Fibroblast of skin of back (primary cell): ENCODE data around the gene ANXA3.
"Not testable (repeated sequence)": the region's sequence is repeated elsewhere in the genome, so short reads cannot be mapped to it uniquely, and the experiment has no call there.

Experiments used
- DNase-seq: peaks from one replicate; pipeline ENCODE4 v3.0.0-alpha.2; 2013

ANXA3 gene

DNA sequence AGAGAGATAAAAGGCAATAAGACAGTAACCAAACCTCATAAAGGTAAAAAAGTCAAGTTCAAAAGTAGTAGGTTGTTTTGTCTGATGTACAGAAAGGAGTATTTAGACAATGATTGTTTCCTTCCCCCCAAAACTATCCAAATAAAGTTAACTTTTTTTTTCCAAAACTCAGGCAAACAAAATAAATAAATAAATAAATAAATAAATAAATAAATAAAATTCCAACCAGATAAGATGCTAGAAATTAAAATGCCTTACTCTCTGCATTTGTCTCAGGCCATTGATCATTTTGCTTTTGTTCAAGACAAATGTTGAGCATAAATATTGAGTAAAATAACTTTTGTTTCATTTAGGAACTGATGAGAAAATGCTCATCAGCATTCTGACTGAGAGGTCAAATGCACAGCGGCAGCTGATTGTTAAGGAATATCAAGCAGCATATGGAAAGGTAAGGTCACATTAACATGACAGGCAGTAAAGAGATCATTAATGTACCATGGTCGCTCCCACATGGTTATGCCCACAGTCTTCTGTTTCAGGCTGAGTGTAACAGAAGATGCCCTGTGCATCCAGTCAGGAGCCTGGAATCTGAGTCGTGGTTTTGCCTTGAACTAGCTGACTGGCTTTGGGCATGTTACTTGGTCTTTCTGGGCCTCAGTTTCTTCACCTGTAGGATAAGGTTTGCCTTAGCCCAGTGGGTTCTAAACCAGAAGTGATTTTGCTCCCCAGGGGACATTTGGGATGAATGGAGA is 27.3 kb downstream of the ANXA3 start:
- DNase-seq = no peak

DNA sequence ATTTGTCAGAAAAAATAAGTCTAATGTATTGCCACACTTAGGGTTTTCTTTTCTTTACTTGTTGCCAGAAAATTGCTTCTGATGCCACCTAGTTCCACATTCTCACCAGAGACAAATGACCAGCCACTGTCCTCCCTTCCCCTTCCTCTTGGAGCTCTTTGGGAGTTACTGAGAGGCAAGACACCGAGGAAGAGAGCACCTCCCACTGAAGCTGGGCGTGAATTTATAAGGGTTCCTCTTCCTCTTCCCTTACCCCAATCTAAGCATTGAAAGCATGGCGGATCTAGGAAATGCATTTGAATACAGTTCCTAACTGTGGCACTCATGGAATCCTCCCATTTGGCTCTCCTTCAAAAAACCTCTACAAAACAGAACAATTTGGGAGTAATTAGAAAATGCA is 30.0 kb downstream of the ANXA3 start:
- no peak for DNase-seq

DNA sequence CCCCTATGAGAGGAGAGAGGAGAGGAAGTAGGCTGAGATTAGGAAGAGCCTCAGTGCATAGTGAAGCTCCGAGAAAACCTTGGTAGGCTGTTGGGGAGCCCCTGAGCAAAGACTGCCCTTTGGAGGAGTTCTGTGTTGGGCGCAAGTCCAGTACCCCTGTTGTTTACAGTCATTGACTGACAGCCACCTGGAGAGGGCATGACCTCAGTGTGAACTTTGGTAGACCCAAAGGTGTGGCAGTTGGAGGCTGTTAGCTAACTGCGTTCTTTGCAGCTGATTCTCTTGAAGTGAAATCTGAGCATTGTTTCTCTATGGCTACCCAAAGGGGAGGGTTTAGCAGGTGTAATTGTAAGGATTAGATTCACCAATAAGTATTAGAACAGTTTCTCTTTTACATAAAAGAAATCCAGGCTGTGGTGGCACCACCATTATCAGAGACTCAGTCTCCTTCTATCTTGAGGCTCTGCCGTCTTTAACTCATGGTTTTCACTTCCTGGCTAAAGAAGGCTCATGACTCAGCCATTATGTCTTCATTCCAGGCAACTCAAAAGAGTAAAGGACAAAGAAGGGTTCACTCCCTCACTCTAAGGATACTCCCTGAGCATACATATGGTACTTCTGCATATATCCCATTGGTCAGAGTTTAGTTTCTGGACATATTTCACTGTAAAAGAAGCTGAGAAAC is 33.4 kb downstream of the ANXA3 start:
- peak; percentile 23 for DNase-seq

DNA sequence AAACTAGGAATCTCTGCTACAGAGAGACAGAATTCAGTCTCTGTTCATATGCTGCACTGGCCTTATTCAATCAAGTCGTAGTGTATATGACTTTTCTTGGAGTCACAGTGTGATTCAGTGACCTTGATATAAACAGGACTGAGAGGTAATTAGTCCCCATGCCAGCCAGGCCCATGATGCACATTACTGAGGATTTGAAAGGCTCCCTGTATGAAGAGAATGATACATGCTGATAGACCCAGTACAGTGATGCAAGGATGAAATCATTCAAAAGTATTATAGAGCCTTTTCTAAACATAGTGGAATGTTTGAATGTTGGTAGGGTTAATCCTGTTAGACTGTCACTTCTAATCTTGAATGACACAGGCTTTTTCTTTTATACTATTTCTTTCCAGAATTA is 34.1 kb downstream of the ANXA3 start:
- DNase-seq = peak; percentile 37

DNA sequence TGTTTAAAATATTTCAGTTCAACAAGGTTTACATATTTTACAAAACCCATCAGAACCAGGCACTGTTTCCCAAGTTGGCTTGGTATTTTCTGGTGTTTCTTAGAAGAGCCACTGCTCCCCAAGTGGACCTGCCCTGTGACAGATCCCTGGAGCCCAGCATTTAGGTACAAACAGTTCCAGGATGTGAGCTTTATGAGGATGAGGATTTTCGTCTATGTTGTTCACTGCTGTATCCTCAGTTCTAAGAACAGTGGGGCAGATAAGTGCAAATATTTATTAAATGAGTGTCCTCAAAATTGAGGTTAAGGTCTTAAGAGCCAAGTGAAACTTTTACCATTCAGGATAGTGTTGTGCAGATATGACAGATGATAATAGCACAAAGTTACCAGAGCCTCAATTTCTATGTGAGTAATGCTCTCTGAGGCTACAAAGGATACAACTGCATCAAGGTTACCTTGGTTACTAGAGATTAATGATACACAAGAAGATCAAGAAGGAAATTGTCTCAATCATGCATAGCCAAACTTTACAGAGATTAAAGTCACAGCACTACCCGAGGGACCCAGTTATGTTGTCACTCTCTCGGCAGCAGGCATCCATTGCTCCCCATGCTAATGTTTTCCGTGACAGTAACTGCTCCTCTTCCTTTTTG is 37.5 kb downstream of the ANXA3 start:
- no peak for DNase-seq

DNA sequence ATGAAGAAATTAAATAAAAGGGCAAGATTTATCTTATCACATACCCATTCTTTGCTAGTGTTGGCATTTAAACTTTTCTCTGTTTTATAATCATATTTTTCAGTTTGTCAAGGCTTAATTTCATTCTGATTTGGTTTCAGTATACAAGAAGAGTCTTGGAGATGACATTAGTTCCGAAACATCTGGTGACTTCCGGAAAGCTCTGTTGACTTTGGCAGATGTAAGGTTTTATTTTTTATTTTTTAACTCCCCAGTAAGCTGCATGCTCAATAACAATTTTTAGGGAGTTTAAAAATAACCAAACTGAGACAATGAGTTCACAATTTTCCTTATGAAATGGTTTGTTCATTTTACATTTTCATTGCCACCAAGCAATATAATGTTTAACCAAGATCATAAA is 39.8 kb downstream of the ANXA3 start:
- peak; percentile 21 for DNase-seq

DNA sequence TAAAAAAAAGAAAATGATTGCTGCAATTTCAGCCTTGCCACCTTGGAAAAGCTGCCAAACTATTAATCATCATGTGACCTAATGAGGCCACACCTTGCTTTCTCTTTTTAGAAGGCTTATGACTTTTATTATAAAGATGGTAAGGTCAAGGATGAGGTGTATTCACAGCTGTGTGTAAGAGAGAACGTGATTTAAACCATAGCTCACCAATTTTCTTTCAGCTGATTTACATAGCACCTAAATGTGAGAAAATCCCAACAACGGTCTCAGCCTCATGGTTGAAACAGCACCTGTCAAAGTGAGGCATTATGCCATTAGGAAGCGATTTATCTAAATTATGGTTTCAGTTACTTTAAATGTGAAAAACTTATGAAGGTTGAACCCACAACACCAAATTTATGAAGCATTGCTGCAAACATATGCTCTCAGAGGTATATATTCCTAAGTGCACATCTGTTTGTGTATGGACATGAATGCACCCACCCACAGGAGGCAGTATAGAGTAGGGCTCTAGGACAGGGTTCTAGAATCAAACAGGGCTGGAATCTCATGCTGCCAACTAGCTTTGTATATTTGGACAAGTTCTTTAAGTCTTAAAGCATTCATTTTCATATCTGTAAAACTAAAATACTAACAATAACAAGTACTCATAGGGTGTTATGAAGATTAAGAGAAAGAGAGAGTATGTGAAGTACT is 40.7 kb downstream of the ANXA3 start:
- DNase-seq = no peak

DNA sequence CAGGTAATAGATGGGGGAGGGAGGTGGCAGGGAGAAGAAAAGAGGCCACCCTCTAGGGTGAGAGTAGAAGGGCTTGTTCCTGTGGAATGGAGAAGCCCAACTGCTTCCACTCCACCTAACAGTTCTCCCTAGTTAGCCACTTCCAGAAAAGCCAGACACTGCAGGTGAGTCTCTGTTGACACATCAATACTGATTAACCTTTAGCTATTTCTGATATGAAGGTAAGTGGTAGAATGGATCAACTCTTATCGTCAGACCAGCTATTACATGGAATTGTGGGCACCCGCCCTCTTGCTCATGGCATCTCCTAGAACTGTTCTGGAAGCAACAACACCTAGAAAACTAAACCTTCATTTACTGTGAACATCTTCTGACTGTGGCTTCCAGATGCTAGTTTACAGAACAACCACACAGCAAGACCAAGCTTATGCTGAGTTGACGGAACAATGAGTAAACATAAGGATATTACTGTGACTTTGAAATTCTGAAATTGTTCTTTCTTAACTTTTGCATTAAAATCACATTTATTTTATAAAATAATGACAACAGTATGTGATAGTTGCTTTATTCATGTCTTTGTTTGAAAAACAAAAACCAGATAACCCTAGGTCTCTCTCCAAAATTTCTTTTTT is 44.7 kb downstream of the ANXA3 start:
- DNase-seq = no peak

DNA sequence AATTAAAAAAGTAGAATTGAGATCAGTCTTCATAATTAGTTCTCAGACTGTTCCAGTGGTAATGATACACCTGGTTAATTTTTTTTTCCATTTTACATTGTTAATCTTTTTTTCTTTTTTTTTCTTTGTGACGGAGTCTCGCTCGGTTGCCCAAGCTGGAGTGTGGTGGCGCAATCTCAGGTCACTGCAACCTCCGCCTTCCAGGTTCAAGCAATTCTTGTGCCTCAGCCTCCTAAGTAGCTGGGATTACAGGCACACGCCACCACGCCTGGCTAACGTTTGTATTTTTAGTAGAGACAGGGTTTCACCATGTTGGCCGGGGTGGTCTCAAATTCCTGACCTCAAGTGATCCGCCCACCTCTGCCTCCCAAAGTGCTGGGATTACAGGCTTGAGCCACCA is 46.9 kb downstream of the ANXA3 start:
- DNase-seq = not testable (repeated sequence)

DNA sequence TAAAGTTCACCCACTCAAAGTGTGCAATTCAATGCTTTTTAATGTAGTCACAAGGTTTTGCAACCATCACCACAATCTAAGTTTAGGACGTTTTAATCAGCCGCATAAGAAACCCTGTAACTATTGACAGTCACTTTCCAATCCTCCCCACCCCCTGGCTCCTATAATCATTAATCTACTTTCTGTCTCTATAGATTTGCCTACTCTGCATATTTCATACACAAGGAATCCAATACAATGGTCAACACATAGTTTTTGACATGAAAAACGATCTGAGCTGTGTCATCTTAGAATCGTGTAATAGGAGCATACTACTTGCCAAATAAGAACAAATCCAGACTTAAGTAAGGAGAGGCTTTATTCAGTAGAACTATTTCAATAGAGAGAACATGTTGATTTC is 47.6 kb downstream of the ANXA3 start:
- DNase-seq = no peak

DNA sequence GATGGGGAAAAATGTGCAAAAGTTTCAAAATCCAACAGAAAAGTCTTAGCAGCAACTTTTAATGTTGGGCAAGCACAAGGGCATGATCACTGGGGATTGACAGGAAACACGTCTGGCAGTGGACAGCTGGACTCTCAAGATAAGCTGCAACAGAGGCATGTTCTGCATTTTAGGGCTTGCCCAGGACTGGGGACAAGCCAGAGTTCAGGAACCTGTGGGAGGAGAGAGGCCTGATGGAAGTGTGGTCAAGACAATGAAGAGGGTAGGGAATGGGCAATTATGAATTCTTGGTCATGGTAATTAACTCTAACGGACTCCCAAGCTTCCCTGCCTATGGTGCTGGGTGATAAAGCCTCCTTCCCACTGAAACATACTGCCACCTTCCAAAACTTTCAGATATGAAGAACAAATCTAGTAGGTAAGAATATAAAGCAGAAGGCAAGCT is 48.4 kb downstream of the ANXA3 start:
- no peak for DNase-seq

DNA sequence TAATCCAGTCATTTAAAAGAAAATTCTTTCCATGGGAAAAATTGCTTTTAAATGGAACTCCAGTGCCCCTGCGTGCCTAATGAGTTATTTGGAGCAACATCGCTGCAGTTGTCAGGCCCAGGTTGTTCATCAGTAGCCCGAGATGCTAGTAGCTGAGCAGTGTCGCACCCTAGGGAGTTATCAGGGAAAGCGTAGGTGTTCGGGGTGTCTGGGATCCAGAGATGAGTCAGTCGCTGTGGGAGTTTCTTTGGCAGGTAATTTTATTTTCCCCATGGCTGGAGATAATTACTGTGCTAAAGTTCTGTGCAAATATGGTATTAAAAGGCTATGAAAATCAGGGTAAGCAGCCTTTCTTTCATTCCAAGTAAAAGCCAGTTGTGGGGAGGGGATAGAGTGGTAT is 49.4 kb downstream of the ANXA3 start:
- no peak for DNase-seq

DNA sequence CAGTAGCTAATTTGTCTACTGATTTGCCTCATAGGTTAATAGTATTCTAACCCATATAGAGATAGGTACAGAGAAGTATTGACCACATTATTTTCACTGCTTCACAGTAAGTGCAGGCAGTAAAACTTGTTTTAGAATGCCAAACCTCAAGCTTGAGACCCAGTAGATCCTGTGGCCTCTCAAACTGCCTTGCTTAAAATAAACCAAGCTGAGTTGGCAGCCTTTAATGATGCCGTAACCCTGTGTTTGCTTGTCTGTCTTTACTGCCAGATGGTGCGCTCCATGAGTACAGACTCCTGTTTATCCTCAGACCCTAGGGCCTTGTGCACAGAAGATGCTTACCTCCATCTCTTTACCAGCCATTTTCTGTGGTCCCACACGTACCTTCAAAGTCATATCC is 50.8 kb downstream of the ANXA3 start:
- DNase-seq = no peak

DNA sequence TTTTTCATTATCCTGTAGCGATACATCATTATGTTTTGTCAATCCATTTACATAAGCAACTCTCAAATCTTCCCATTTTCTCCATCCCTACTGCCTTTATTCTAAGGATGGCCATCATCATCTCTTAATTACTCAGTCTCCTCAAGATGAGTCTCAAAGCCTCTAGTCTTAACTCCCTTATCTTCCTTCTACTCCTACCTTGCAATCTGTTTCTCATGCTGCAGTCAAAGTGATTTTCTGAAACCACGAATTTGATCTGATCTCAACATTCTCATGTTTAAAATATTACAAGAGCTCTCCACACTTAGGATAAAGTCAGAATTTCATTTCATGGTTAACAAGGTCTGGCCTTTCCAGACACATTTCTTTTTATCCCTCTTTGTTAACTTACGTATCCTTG is 51.8 kb downstream of the ANXA3 start:
- DNase-seq = no peak

DNA sequence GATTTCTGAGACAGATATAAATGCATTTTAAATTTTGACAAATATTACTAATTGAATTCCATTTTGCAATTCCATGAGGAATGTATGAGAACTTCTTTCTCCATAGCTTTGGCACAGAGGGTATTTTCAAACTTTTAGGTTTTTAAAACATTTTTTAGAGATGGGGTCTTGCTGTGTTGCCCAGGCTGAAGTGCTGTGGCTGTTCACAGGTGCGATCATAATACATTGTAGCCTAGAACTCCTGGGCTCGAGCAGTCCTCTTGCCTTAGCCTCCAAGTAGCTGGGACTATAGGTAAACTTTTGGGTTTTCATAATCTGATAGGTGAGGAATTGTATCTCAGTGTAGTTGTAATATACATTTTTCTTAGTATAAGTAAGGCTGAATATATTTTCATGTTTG is 53.4 kb downstream of the ANXA3 start:
- no peak for DNase-seq

DNA sequence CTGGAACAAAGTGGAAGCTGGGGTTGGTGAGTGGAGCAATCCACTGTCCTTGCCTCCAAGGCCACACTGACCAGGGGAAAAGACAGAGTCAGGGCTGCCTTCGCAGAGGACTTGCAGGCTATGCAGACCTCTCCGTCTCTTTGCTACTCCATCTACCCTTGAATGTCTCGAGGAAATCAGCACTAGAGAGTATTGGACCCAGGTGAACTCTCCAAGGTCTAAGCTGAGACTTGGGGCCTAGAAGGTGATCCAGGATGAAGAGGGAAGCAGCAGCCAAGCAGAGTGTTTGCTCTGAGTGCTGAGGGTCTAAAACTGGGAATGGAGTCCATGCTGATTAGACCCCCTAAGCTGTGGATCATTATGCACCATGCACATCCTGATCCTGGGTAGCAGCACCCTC is 54.5 kb downstream of the ANXA3 start:
- DNase-seq = no peak

DNA sequence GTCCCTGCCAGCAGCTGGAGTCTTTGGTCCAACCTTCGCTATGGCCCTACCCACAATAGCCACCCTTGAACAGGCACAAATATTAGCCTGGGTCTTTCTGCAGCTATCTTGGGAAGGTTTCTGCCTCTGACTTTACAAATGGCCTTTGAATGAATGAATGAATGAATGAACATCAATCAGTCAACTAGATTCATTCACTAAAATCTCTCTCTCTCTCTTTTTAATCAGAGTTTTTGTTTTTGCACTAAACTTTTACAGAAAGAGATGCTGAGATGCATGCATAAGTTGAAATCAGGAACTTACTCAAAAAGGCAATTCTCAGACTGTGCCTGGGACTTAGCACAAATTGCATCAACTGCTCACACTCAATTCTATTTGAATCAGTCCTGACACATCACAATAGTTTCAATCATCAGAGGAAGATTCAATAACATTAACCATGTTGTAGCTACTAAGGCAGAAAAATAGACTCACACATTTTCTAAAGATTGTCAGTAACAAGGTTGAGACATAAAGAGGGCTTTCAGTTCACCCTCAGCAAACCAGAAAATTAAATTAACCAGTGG is 55.0 kb downstream of the ANXA3 start:
- no peak for DNase-seq

DNA sequence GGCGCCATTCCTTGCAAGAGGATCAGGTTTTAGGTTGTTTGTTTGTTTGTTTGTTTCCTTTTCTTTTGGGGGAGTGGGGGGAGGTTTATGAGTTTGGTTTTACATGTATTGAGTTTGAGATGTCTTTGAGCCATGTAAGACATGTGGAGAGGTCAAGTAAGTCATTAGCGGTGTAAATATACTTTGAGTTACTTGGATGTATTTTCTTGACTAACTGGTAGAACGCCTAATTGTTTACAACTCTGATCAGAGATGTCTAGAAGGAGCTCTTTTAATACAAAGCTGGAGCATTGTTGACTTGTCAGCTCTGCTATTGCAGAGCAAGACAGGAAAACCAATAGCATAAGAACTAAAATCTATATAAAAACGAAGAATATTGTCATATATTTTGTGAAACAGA is 57.1 kb downstream of the ANXA3 start:
- no peak for DNase-seq

DNA sequence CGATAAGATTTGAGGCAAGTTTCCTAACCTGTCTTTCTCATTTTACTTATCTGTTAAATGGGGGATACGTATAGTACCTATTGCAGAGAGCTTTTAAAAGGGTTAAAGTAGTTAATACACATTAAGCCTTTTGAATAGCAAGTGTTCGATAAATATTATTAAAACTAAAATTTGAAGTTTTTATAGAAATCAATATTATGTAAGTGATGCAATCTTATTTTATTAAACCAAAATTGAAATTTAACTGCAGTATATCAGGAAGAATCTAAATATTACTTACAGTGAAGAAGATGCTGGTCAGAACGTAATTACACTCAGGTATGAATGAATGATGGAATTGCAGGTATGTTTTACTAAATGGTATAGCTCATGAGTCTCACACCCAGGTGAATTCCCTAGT is 58.0 kb downstream of the ANXA3 start:
- no peak for DNase-seq

DNA sequence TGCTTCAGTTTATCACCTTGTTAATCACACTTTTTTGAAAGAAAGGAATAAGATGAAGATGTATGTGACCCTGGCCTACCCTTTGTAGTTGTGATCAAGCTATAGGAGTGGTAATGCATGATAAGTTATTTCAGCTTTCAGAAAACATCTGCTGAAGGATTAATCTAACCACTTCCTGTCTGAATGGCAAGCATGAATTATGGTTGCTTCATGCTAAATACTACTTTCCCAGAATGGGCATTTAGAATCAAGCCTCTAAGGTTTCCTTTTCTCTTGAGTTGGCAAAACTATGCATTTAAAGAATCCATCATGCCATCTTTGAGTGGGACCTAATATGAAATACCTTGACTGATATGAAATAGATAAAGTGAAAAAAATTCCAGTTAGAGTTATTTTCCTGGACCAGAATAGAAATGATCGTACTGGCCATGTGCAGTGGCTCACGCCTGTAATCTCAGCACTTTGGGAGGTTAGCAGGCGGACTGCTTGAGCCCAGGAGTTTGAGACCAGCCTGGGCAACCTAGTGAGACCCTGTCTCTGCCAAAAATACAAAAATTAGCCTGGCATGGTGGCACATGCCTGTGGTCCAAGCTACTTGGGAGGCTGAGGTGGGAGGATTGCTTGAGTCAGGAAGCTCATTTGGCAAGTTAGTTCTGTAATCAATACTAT is 59.1 kb downstream of the ANXA3 start:
- DNase-seq = peak; percentile 70

DNA sequence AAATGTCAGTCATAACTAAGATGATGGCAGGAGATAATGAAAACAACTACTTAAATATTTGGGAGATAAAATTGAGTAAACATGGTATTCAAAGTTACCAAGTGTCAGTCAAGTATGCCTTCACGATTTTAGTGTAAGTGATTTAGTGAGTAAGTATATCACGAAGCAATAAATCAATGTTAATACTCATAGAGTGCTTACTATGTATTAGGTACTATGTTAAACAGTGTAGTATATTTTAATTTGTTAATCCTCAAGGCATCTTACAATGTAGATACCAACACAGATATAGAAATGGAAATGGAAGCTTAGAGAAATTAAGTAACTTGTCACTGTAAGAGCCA is 59.6 kb downstream of the ANXA3 start:
- DNase-seq = no peak
